K562 (cell line): ENCODE data around the gene CBFA2T2. TPM values are rescaled to one million over a fixed set of nuclear protein-coding genes. Genes with fewer than 3 reads are reported as not detected.
A peak's percentile ranks its signal among the peaks of the same experiment; 100 is the strongest.

Experiments
- BRF2 ChIP-seq: IDR thresholded peaks from 3 replicates; pipeline ENCODE4 v1.6.1; 2011; ENCODE audit warnings: borderline replicate concordance, mild to moderate bottlenecking; ENCODE audit not compliant: insufficient read length, insufficient read depth
- DNMT1 ChIP-seq: fragments of 450-650 bp; IDR thresholded peaks from 2 replicates; pipeline ENCODE4 v1.6.1; 2016; ENCODE audit warnings: antibody characterized with exemption, mild to moderate bottlenecking
- JUND ChIP-seq, 2 experiments: IDR thresholded peaks; 2 replicates in 1 of 2; 3 replicates in 1 of 2; pipeline ENCODE4 v1.6.1; 2011; ENCODE audit warnings: borderline replicate concordance in 2 of 2, low read depth in 2 of 2, low read length in 2 of 2, improper control_type of control experiment in 1 of 2, missing biosample characterization in 1 of 2, missing genetic modification characterization in 1 of 2, missing genetic modification reagents in 1 of 2
- KDM2B ChIP-seq: fragments of 250-450 bp; sonication (Bioruptor Pico); IDR thresholded peaks from 2 replicates; pipeline ENCODE4 v1.8.0; 2021; ENCODE audit warnings: mild to moderate bottlenecking, moderate library complexity
- NBN ChIP-seq: fragments of 450-650 bp; IDR thresholded peaks from 2 replicates; pipeline ENCODE4 v1.6.1; 2016; ENCODE audit warnings: low read depth, mild to moderate bottlenecking
- PHF20 ChIP-seq: fragments of 450-650 bp; IDR thresholded peaks from 2 replicates; pipeline ENCODE4 v1.6.1; 2018; ENCODE audit not compliant: partially characterized antibody
- REST ChIP-seq, 2 experiments: fragments of 450-650 bp; formaldehyde crosslinking in 1 of 2; IDR thresholded peaks; 2 replicates each; pipeline versions ENCODE4 v1.4.0 to v1.6.1; 2014 to 2020; ENCODE audit warnings: mild to moderate bottlenecking in 2 of 2, borderline replicate concordance in 1 of 2, low read depth in 1 of 2
- TGIF2 ChIP-seq: sonication (generic); formaldehyde crosslinking; IDR thresholded peaks from 2 replicates; pipeline ENCODE4 v1.8.1; 2022; ENCODE audit warnings: mild to moderate bottlenecking, missing genetic modification reagents, moderate library complexity
- YY1 ChIP-seq, 3 experiments: IDR thresholded peaks; 2 replicates each; pipeline ENCODE4 v1.6.1; 2011; ENCODE audit warnings: low read length in 2 of 3, mild to moderate bottlenecking in 2 of 3, moderate library complexity in 2 of 3, borderline replicate concordance in 1 of 3, control low read depth in 1 of 3, low read depth in 1 of 3; ENCODE audit not compliant: insufficient read depth in 3 of 3, insufficient replicate concordance in 2 of 3, control insufficient read depth in 1 of 3, insufficient read length in 1 of 3; ENCODE audit errors: extremely low read depth in 1 of 3
- ZKSCAN1 ChIP-seq: fragments of 150-350 bp; IDR thresholded peaks from 2 replicates; pipeline ENCODE4 v1.6.1; 2016; ENCODE audit warnings: low read depth, low read length
- ZNF3 ChIP-seq: fragments of 250-450 bp; sonication (Bioruptor Pico); IDR thresholded peaks from 2 replicates; pipeline ENCODE4 v1.5.0; 2021; ENCODE audit warnings: mild to moderate bottlenecking, moderate library complexity
- ZNF561 ChIP-seq: fragments of 450-650 bp; formaldehyde crosslinking; conservative IDR thresholded peaks from 2 replicates; pipeline ENCODE4 v1.4.0; 2020; ENCODE audit warnings: mild to moderate bottlenecking, moderate library complexity
- ZNF77 ChIP-seq: fragments of 250-450 bp; sonication (Bioruptor Pico); IDR thresholded peaks from 2 replicates; pipeline ENCODE4 v1.5.0; 2020
- polyA plus RNA-seq, 8 experiments: library from polyadenylated mRNA; depleted of rRNA in 4 of 8; stranded (reverse) in 5 of 8; unstranded in 3 of 8; fragments of >200 nt; fragmentation: Nextera tagmentation in 2 of 8; fragmentation: Illumina TruSeq in 1 of 8; extraction: Ambion mirVana in 2 of 8; extraction: Trizol in 1 of 8; gene quantifications; 2 replicates each; pipeline versions ENCODE4 v1.2.1 to v1.2.3, GENCODE V29; 2011 to 2014; ENCODE audit warnings: inconsistent platforms in 1 of 8, missing spikeins in 1 of 8
- total RNA-seq, 7 experiments: library from RNA; depleted of rRNA in 6 of 7; stranded (reverse); fragments of >200 nt in 6 of 7; fragmentation: Illumina TruSeq in 2 of 7; extraction: Trizol in 2 of 7; gene quantifications; 2 replicates each; pipeline versions ENCODE4 v1.2.1 to v1.2.3, GENCODE V29; 2011 to 2021; ENCODE audit warnings: low replicate concordance in 1 of 7

The CBFA2T2 gene
- total and polyA plus RNA-seq, 9 of the 15 experiments (the other 6 are each of a cell fraction or from before 2014, with no cell fraction given) = 0.27 to 9.6 (median 5.8) TPM

- TF ChIP-seq REST (IDR thresholded peaks at IDR 0.05; ENCODE audit: borderline replicate concordance) (0 out of 2 replicates have a peak, but pooled peaks have one; percentile 8), REST (CRISPR knock-in tag; IDR thresholded peaks at IDR 0.05; ENCODE audit: low read depth) (no peak; the same call in 1 of the 2 replicates), ZNF561 (CRISPR knock-in tag) (no peak), KDM2B (CRISPR knock-in tag) (peak; percentile 58; the same call in 1 of the 2 replicates), ZNF77 (no peak), ZKSCAN1 (peak; percentile 33; the same call in 1 of the 2 replicates), PHF20 (no peak), TGIF2 (no peak), ZNF3 (CRISPR knock-in tag) (no peak), NBN (no peak), BRF2 (no peak), DNMT1 (no peak), YY1 (IDR thresholded peaks at IDR 0.05; ENCODE audit: borderline replicate concordance in 1 of 3, control insufficient read depth in 1 of 3, extremely low read depth in 1 of 3, insufficient read depth in 3 of 3, insufficient read length in 1 of 3, insufficient replicate concordance in 2 of 3, low read depth in 1 of 3, low read length in 2 of 3) (peak; percentile 17 to 83 (median 75)), JUND (IDR thresholded peaks at IDR 0.05; ENCODE audit: borderline replicate concordance, low read depth, low read length) (0 out of 2 replicates have a peak, but pooled peaks have one; percentile 2), JUND (tag; IDR thresholded peaks at IDR 0.05; ENCODE audit: borderline replicate concordance, low read depth, low read length) (no peak)
Measured at GRCh38 chr20:33674294-33675135, 184.6 kb downstream of the CBFA2T2 start, which contains the start of gene NECAB3 (continued).
